SK-N-SH (cell line): ENCODE measurements around the gene PRKACG. TPM values are rescaled to one million over a fixed set of nuclear protein-coding genes. Genes with fewer than 3 reads are reported as not detected.

Experiments
- CTCF ChIA-PET: fragments of 300-600, 350-600 bp; formaldehyde crosslinking; extraction: SDS; loops from one replicate; lab custom pipeline; 2021; lab: Yijun Ruan, JAX
- POLR2A ChIA-PET: fragments of 350-600 bp; sonication (Branson Sonifier 250); formaldehyde crosslinking; extraction: SDS; loops from one replicate; lab custom pipeline; 2020; ENCODE audit warnings: antibody characterized with exemption, inconsistent platforms; lab: Yijun Ruan, JAX
- DNase-seq: peaks from one replicate; pipeline ENCODE4 v3.0.0; 2012
- H2AFZ ChIP-seq: fragments of 200-600 bp; sonication (generic); 2 replicates; pipeline ENCODE4 v1.8.1; 2016; ENCODE audit warnings: antibody characterized with exemption, mild to moderate bottlenecking, low read depth
- H3F3A ChIP-seq: fragments of 200-600 bp; sonication (generic); replicated peaks from 2 replicates; pipeline ENCODE3; 2016; ENCODE audit warnings: antibody characterized with exemption, mild to moderate bottlenecking; ENCODE audit not compliant: insufficient read depth
- H3K27ac ChIP-seq, 2 experiments: fragments of 200-500 bp in 1 of 2; fragments of 200-600 bp in 1 of 2; sonication (Bioruptor generic) in 1 of 2; sonication (generic), shearing (Covaris generic) in 1 of 2; 2 replicates each; pipeline versions ENCODE4 v1.5.1 to v1.6.1; 2014 to 2016; ENCODE audit warnings: low read depth in 2 of 2, inconsistent platforms in 1 of 2, low read length in 1 of 2, mild to moderate bottlenecking in 1 of 2, mixed read lengths in 1 of 2
- H3K27me3 ChIP-seq: fragments of 200-600 bp; sonication (generic), shearing (Covaris generic); 2 replicates; pipeline ENCODE4 v1.6.1; 2016; ENCODE audit warnings: mixed run types; ENCODE audit not compliant: insufficient read depth
- H3K36me3 ChIP-seq, 2 experiments: fragments of 200-500 bp in 1 of 2; fragments of 200-600 bp in 1 of 2; sonication (Bioruptor generic) in 1 of 2; sonication (generic) in 1 of 2; replicated peaks in 1 of 2; 2 replicates each; pipeline versions ENCODE3 to v1.5.1; 2014 to 2016; ENCODE audit warnings: low read length in 1 of 2, mild to moderate bottlenecking in 1 of 2; ENCODE audit not compliant: insufficient read depth in 2 of 2, control insufficient read depth in 1 of 2
- H3K4me1 ChIP-seq, 2 experiments: fragments of 200-500 bp in 1 of 2; fragments of 200-600 bp in 1 of 2; sonication (Bioruptor generic) in 1 of 2; sonication (generic), shearing (Covaris generic) in 1 of 2; 2 replicates each; pipeline versions ENCODE4 v1.5.1 to v1.6.1; 2014 to 2016; ENCODE audit warnings: low read depth in 1 of 2, low read length in 1 of 2, mixed run types in 1 of 2; ENCODE audit not compliant: insufficient read depth in 2 of 2, control insufficient read depth in 1 of 2
- H3K4me2 ChIP-seq: fragments of 200-600 bp; sonication (generic), shearing (Covaris generic); 2 replicates; pipeline ENCODE4 v1.6.1; 2017; ENCODE audit warnings: mixed run types
- H3K4me3 ChIP-seq, 2 experiments: fragments of 200-500 bp in 1 of 2; fragments of 200-600 bp in 1 of 2; sonication (Bioruptor generic) in 1 of 2; sonication (generic), shearing (Covaris generic) in 1 of 2; 2 replicates each; pipeline versions ENCODE4 v1.5.1 to v1.8.1; 2014 to 2016; ENCODE audit warnings: low read depth in 2 of 2, inconsistent platforms in 1 of 2, low read length in 1 of 2, mild to moderate bottlenecking in 1 of 2, mixed read lengths in 1 of 2, moderate library complexity in 1 of 2
- H3K79me2 ChIP-seq: fragments of 200-600 bp; sonication (generic); 2 replicates; pipeline ENCODE4 v1.8.1; 2017; ENCODE audit warnings: mild to moderate bottlenecking; ENCODE audit not compliant: insufficient read depth
- H3K9ac ChIP-seq: fragments of 200-600 bp; sonication (generic); 2 replicates; pipeline ENCODE4 v1.6.1; 2017; ENCODE audit warnings: mixed run types
- H3K9me2 ChIP-seq: fragments of 200-600 bp; sonication (generic); 2 replicates; pipeline ENCODE4 v1.6.1; 2017; ENCODE audit warnings: mixed run types
- H3K9me3 ChIP-seq: fragments of 200-600 bp; sonication (generic); 2 replicates; pipeline ENCODE4 v1.6.1; 2017; ENCODE audit warnings: mixed run types, mild to moderate bottlenecking, moderate library complexity
- H4K20me1 ChIP-seq: fragments of 200-600 bp; sonication (generic); 2 replicates; pipeline ENCODE4 v1.6.1; 2017; ENCODE audit warnings: mild to moderate bottlenecking, mixed run types; ENCODE audit not compliant: insufficient read depth
- CHD2 ChIP-seq: fragments of 150-350 bp; IDR thresholded peaks from 2 replicates; pipeline ENCODE4 v1.6.1; 2018; ENCODE audit warnings: low read length; ENCODE audit not compliant: partially characterized antibody
- EP300 ChIP-seq, 2 experiments: IDR thresholded peaks; 2 replicates each; pipeline versions ENCODE4 v1.4.0 to v1.6.1; 2012; ENCODE audit warnings: borderline replicate concordance in 1 of 2, low read depth in 1 of 2, low read length in 1 of 2
- EZH2phosphoT487 ChIP-seq: fragments of 200-600 bp; sonication (generic); IDR thresholded peaks from 2 replicates; pipeline ENCODE4 v1.6.1; 2017; ENCODE audit warnings: low read depth, mixed run types, mild to moderate bottlenecking, antibody characterized with exemption, moderate library complexity, borderline replicate concordance
- FOSL2 ChIP-seq: IDR thresholded peaks from 2 replicates; pipeline ENCODE4 v1.4.0; 2012; ENCODE audit warnings: low read depth, mild to moderate bottlenecking, moderate library complexity, borderline replicate concordance
- FOXJ3 ChIP-seq: sonication (generic); formaldehyde crosslinking; IDR thresholded peaks from 2 replicates; pipeline ENCODE4 v1.5.1; 2020; ENCODE audit warnings: mild to moderate bottlenecking, missing genetic modification reagents
- GATA2 ChIP-seq: sonication (generic); formaldehyde crosslinking; IDR thresholded peaks from 2 replicates; pipeline ENCODE4 v1.5.0; 2020; ENCODE audit warnings: mild to moderate bottlenecking, missing genetic modification reagents
- JUND ChIP-seq: IDR thresholded peaks from 2 replicates; pipeline ENCODE4 v1.4.0; 2012
- MEF2A ChIP-seq: IDR thresholded peaks from 2 replicates; pipeline ENCODE4 v1.4.0; 2012; ENCODE audit warnings: low read depth, borderline replicate concordance
- MXI1 ChIP-seq: IDR thresholded peaks from 2 replicates; pipeline ENCODE4 v1.6.1; 2012; ENCODE audit warnings: mild to moderate bottlenecking, low read depth, low read length, improper control_type of control experiment
- NFIC ChIP-seq: IDR thresholded peaks from 2 replicates; pipeline ENCODE4 v1.4.0; 2012; ENCODE audit warnings: borderline replicate concordance
- POLR2AphosphoS5 ChIP-seq: IDR thresholded peaks from 2 replicates; pipeline ENCODE4 v1.6.1; 2012; ENCODE audit warnings: low read depth, low read length
- RAD21 ChIP-seq: IDR thresholded peaks from 2 replicates; pipeline ENCODE4 v1.6.1; 2012; ENCODE audit warnings: mild to moderate bottlenecking, low read length
- RCOR1 ChIP-seq: fragments of 150-350 bp; IDR thresholded peaks from 2 replicates; pipeline ENCODE4 v1.6.1; 2017; ENCODE audit warnings: antibody characterized with exemption, low read length
- TCF12 ChIP-seq: IDR thresholded peaks from 2 replicates; pipeline ENCODE4 v1.4.0; 2012
- TEAD4 ChIP-seq: IDR thresholded peaks from 2 replicates; pipeline ENCODE4 v1.4.0; 2012; ENCODE audit warnings: mild to moderate bottlenecking, borderline replicate concordance; ENCODE audit not compliant: insufficient read depth
- YY1 ChIP-seq: IDR thresholded peaks from 2 replicates; pipeline ENCODE4 v1.4.0; 2012; ENCODE audit warnings: low read depth, mild to moderate bottlenecking
- whole genome bisulfite sequencing: methylation state at CpG from one replicate; pipeline ENCODE4 v1.1.6; 2017; ENCODE audit warnings: low lambda C conversion rate; 5-methylcytosine and 5-hydroxymethylcytosine counted together
- polyA plus RNA-seq, 3 experiments: library from polyadenylated mRNA; depleted of rRNA; stranded (reverse); fragments of >200 nt; gene quantifications; 2 replicates each; pipeline ENCODE4 v1.2.3, GENCODE V29; 2012
- TF ChIP-seq, protein P1 (sequence below): fragments of 200-600 bp; sonication (generic); IDR thresholded peaks from 2 replicates; pipeline ENCODE4 v1.6.1; 2017; ENCODE audit warnings: antibody characterized with exemption, mild to moderate bottlenecking, moderate library complexity
- TF ChIP-seq, protein P2 (sequence below): fragments of 150-350 bp; IDR thresholded peaks from 2 replicates; pipeline ENCODE4 v1.6.1; 2017; ENCODE audit warnings: antibody characterized with exemption, low read length, low read depth, borderline replicate concordance
- TF ChIP-seq, protein P3 (sequence below): IDR thresholded peaks from 2 replicates; pipeline ENCODE4 v1.4.0; 2012; ENCODE audit warnings: low read depth
- TF ChIP-seq, protein P4 (sequence below): IDR thresholded peaks from 2 replicates; pipeline ENCODE4; 2012

Gene PRKACG
- polyA plus RNA-seq, 1 of the 3 experiments (the other 2 are of a cell fraction): not detected

DNA sequence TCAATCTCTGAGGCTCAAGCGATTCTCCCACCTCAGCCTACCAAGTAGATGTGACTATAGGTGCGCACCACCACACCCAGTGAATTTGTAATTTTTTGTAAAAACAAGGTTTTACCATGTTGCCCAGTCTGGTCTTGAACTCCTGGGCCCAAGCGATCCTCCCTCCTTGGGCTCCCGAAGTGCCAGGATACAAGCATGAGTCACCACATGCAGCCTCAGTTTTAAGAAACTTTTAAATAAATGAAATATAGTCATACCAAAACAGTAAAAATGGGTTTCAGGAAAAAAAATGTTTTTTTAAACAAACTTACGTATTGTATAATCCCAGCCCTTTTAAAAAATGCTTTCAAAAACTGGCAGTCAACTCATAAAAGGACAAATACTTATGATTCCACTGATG is 48.3 kb upstream of the PRKACG start (continued):
- TF ChIP-seq MXI1: no peak
- no peak for TF ChIP-seq EZH2phosphoT487
- TF ChIP-seq TEAD4: no peak

DNA sequence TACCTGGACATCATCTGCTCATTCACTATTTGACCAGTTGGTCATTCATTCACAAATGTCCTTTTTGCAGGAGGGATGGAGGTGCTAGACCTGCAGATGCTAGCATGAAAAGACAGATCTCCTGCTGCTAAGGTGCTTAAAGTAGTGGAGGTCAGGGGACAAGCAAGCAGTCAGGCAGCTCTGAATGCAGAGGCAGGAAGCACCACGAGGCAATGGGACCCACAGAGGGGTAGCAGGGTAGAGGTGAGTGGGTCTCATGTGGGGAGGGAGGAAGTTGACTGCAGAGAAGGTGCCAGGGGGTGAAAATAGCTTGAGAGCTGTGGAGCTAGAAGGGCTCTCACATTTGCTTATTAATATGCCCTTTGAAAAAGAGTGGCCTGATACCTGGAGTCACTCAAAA is 46.9 kb upstream of the PRKACG start:
- H3K27me3 ChIP-seq: no peaks in the 10 kb centered on the region
- no peak overlapping the region for H2AFZ ChIP-seq
- ChIA-PET CTCF (interaction anchor here (1.9 to 14.2 kb wide), 2 partner anchors 114 to 132 kb away, joined by 4 to 241 read pairs; partner anchors contain the start of gene TJP2), POLR2A (no interaction called here)
- H3K9me2 ChIP-seq: no peaks in the 10 kb centered on the region
- no peaks in the 10 kb centered on the region for H3K79me2 ChIP-seq
- no peak for DNase-seq
- no peaks in the 10 kb centered on the region for H3K9me3 ChIP-seq
- WGBS: 69% methylated on average over 1 of the region's 1 CpG
- TF ChIP-seq MXI1: no peak
- TF ChIP-seq TEAD4: no peak
- TF ChIP-seq, protein P1, sequence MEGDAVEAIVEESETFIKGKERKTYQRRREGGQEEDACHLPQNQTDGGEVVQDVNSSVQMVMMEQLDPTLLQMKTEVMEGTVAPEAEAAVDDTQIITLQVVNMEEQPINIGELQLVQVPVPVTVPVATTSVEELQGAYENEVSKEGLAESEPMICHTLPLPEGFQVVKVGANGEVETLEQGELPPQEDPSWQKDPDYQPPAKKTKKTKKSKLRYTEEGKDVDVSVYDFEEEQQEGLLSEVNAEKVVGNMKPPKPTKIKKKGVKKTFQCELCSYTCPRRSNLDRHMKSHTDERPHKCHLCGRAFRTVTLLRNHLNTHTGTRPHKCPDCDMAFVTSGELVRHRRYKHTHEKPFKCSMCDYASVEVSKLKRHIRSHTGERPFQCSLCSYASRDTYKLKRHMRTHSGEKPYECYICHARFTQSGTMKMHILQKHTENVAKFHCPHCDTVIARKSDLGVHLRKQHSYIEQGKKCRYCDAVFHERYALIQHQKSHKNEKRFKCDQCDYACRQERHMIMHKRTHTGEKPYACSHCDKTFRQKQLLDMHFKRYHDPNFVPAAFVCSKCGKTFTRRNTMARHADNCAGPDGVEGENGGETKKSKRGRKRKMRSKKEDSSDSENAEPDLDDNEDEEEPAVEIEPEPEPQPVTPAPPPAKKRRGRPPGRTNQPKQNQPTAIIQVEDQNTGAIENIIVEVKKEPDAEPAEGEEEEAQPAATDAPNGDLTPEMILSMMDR: no peak
- TF ChIP-seq NFIC: no peak
- TF ChIP-seq JUND: no peak
- TF ChIP-seq, protein P2, sequence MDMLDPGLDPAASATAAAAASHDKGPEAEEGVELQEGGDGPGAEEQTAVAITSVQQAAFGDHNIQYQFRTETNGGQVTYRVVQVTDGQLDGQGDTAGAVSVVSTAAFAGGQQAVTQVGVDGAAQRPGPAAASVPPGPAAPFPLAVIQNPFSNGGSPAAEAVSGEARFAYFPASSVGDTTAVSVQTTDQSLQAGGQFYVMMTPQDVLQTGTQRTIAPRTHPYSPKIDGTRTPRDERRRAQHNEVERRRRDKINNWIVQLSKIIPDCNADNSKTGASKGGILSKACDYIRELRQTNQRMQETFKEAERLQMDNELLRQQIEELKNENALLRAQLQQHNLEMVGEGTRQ: no peak
- no peak for TF ChIP-seq EP300 (IDR thresholded peaks at IDR 0.05; ENCODE audit: borderline replicate concordance in 1 of 2, low read depth in 1 of 2, low read length in 1 of 2)
- no peak for TF ChIP-seq YY1
- TF ChIP-seq GATA2: no peak
- TF ChIP-seq TCF12: no peak
- no peak overlapping the region for H3K9ac ChIP-seq
- no peak overlapping the region for H3K4me2 ChIP-seq
- H3K4me3 ChIP-seq: no peak overlapping the region
- no peak overlapping the region for H3K27ac ChIP-seq
- no peaks in the 10 kb centered on the region for H3K4me1 ChIP-seq
- no peaks in the 10 kb centered on the region for H3F3A ChIP-seq
- H3K36me3 ChIP-seq: peaks cover 2% of the 10 kb centered on the region in 2 experiments
- H4K20me1 ChIP-seq: no peaks in the 10 kb centered on the region

DNA sequence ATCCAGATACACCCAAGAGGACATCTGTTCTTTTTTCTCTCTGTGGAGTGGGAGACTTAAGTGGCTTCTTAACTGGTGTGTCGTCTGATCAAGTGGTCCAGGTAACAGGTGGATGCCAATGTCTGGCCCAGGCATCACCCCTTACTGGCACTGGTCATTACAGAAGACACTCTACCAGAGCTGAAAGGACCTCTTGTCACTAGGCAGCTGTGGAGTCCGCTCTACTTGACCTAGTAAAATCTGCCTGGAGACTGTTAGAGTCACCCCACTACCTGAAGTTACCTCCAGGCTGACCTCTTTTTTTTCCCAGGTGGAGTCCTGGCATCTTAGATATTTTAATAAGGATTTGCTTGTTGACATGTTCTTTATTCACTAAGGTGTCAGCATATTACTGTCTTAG is 44.2 kb upstream of the PRKACG start:
- no peaks in the 10 kb centered on the region for H3K9me3 ChIP-seq
- 100% methylated on average over 2 of the region's 2 CpGs for WGBS
- TF ChIP-seq CHD2: no peak
- TF ChIP-seq, protein P2: no peak
- no peak for TF ChIP-seq RCOR1
- TF ChIP-seq FOSL2: no peak
- no peak for TF ChIP-seq FOXJ3 (CRISPR knock-in tag)
- no peak for TF ChIP-seq YY1
- TF ChIP-seq, protein P3, sequence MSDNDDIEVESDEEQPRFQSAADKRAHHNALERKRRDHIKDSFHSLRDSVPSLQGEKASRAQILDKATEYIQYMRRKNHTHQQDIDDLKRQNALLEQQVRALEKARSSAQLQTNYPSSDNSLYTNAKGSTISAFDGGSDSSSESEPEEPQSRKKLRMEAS: no peak
- TF ChIP-seq POLR2AphosphoS5: no peak
- TF ChIP-seq TEAD4: no peak
- no peak for TF ChIP-seq TCF12
- TF ChIP-seq, protein P4, sequence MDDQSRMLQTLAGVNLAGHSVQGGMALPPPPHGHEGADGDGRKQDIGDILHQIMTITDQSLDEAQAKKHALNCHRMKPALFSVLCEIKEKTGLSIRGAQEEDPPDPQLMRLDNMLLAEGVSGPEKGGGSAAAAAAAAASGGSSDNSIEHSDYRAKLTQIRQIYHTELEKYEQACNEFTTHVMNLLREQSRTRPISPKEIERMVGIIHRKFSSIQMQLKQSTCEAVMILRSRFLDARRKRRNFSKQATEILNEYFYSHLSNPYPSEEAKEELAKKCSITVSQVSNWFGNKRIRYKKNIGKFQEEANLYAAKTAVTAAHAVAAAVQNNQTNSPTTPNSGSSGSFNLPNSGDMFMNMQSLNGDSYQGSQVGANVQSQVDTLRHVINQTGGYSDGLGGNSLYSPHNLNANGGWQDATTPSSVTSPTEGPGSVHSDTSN: no peak
- no peak for TF ChIP-seq RAD21
- no peak for TF ChIP-seq MXI1
- no peak for TF ChIP-seq MEF2A

More for the DNA sequence above, 44.2 kb upstream of the PRKACG start:
- H3K9ac ChIP-seq: no peak overlapping the region
- no peaks in the 10 kb centered on the region for H3K79me2 ChIP-seq
- no peaks in the 10 kb centered on the region for H3K36me3 ChIP-seq
- ChIA-PET POLR2A (no interaction called here), CTCF (interaction anchor here (1.0 to 14.2 kb wide), 3 partner anchors 23 to 135 kb away, joined by 4 to 241 read pairs (median 5); partner anchors contain the start of gene FXN)
- H3K4me3 ChIP-seq: no peak overlapping the region
- no peaks in the 10 kb centered on the region for H3K9me2 ChIP-seq
- H2AFZ ChIP-seq: no peak overlapping the region
- H3K27me3 ChIP-seq: no peaks in the 10 kb centered on the region
- no peaks in the 10 kb centered on the region for H3K4me1 ChIP-seq
- H3K4me2 ChIP-seq: no peak overlapping the region
- no peak overlapping the region for H3K27ac ChIP-seq
- H3F3A ChIP-seq: no peaks in the 10 kb centered on the region
- H4K20me1 ChIP-seq: no peaks in the 10 kb centered on the region
- no peak for DNase-seq
